Posterior cingulate gyrus (tissue), 11 donors: ENCODE measurements around the gene ARHGAP8.

Experiments
- DNase-seq, 10 donors: peaks; one replicate each; pipeline versions ENCODE4 v3.0.0 to v3.0.0-alpha.2; 2020 to 2021; ENCODE audit warnings: mixed read lengths in 3 of 10
- intact Hi-C: fragments of 100-400 bp; cut with DNase I; formaldehyde crosslinking; loops from one replicate; pipeline ENCODE4 v1.15.1; 2023

ARHGAP8 gene

DNA sequence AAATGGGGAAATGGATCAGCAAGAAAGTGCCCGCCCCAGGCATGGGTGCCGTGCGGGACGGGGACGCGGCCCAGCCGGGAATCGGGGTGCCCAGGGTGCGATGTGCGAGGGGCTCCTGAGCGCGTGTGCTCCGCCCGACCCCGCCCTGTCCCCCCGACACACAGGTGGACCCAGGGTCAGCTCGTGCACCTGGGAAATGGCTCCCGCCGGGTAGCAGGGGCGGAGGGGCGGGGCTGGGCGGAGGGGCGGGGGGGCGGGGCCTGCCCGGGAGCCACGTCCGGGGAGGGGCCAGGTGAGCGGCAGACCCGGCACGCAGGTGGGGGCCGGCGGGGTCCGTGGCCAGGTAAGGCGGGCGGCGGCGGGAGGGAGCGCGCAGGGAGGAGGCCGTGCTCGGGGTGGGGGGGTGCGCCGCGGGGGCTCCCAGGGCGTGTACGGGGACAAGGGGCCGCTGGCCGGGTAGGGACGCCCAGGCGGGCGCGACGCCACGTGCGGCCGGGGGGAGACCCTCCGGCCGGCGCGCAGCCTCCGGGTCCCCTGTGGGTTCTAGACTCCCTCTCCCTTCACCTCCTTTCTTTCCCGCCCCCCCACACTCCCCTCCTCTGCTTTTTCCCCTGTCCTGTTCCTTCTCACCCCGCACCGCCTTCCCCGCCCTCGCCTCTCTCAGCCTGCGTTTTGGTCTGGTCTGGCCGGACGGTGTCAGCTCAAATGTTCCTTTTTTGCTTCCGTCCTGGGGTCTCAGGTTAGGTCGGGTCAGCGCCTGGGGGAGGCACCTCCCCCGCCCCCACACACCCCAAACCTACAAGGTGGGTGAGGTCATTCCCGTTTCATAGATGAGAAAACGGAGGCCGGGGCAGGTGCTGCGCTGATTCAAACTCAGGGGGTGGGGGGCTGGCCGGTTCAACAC is at the start of gene ARHGAP8:
TSS of gene ARHGAP8 (plus strand) at position 291 of the 904 bp plus-strand sequence. CDS start 33,953 bp downstream, outside the sequence.
- peak in 3 of 10 donors; percentile 1 to 71 (median 41) for DNase-seq
- intact Hi-C loops = no loop called here

- intact Hi-C loops = no loop called here
- no peak for DNase-seq
Measured at GRCh38 chr22:44703255-44703870, 49.0 kb upstream of the ARHGAP8 start.

GRCh38 chr22:44704159-44705021 is 48.0 kb upstream of the ARHGAP8 start:
- intact Hi-C loops = no loop called here
- DNase-seq = peak in 1 of 10 donors; percentile 75

DNA sequence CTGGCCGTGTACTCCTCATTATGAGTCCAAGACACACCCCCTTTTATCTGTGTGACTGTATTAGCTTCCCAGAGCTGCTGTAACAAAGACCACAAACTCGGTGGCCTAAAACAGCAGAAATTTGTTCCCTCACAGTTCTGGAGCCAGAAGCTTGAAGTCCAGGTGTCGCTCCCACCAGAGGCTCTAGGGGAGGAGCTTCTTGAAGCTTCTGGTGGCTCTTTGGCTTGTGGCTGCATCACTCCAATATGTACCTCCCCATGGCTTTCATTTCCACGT is 47.4 kb upstream of the ARHGAP8 start:
- intact Hi-C loops = no loop called here
- no peak for DNase-seq

DNA sequence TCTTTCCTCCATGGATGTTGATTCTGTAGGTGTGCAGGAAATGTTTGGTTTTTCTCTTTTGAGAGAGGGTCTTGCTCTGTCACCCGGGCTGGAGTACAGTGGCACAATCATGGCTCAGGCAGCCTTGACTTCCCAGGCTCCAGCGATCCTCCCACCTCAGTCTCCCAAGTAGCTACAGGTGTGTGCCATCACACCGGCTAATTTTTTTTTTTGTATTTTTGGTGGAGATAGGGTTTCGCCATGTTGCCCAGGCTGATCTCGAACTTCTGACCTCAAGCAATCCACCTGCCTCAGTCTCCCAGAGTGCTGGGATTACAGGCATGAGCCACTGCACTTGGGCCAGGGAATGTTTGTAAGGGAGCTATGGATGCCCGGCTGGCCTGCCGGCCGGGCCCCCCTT is 45.9 kb upstream of the ARHGAP8 start:
- intact Hi-C loops = no loop called here
- DNase-seq = no peak

GRCh38 chr22:44707178-44707577 is 45.2 kb upstream of the ARHGAP8 start:
- intact Hi-C loops = no loop called here
- peak in 1 of 10 donors; percentile 71 for DNase-seq

- intact Hi-C loops = no loop called here
- DNase-seq = no peak
Measured at GRCh38 chr22:44707752-44708151, 44.6 kb upstream of the ARHGAP8 start.

GRCh38 chr22:44709881-44710392 is 42.4 kb upstream of the ARHGAP8 start:
- intact Hi-C loops = no loop called here

GRCh38 chr22:44710474-44711240 is 41.7 kb upstream of the ARHGAP8 start:
- intact Hi-C loops = no loop called here
- no peak for DNase-seq

More at GRCh38 chr22:44709881-44710392, 42.4 kb upstream of the ARHGAP8 start:
- no peak for DNase-seq

DNA sequence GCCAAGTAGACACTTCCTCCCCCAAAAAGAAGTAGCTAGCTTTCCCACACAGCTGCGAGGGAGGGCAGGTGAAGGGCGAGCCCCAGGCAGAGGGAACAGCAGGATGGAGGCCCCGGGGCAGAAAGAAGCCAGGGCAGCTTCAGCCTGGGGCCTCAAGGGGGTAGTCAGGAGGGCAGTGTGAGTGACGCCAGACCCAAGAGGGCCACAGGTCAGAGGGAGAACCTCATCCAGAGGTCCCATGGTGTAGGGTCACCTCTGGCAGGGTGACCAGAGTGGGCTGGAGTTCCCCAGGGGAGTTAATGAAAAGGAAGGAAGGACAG is 41.2 kb upstream of the ARHGAP8 start:
- no peak for DNase-seq
- intact Hi-C loops = no loop called here

DNA sequence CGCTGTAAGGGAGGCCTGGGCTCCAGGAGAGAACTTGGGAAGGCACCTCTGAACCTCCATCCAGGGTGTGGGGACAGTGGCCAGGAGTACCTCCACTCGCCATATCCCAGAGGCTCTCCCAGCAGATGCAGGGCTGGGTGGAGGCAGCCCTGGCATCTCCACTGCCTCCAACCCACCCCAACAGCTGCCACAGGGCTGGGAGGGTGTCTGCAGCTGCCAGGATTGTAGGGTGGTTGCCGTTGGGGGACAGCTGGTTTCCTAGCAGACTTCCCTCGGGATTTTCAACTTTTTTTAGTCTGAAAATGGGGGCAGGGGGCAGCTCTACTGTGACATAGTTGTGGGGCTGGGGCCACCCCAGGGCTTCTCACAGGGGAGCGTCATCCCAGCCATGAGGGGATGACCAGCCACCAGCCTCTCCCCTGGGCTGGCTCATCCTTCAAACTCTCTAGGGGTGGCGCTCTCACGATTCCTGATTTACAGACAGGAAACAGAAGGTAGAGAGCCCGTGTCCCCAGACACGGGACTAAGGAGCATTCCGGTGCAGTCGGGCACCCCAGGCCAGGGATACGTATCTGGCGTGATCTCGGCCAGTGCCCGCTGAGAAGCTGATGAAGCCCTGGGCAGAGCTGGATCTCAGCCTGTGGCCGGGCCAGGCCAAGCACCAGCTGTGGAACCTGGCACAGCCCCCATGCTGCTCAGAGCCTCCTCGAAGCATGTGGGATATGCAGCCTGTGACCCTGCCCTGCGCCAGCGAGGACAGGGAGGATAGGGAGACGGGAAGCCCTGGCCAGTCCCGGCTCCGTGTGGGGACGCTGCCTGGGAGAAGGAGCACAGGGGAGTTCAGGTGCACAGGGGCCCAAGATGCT is 40.5 kb upstream of the ARHGAP8 start:
- intact Hi-C loops = no loop called here

GRCh38 chr22:44712962-44713361 is 39.4 kb upstream of the ARHGAP8 start:
- no peak for DNase-seq

More for the DNA sequence above, 40.5 kb upstream of the ARHGAP8 start:
- DNase-seq = peak in 3 of 10 donors; percentile 35 to 94 (median 37)

DNA sequence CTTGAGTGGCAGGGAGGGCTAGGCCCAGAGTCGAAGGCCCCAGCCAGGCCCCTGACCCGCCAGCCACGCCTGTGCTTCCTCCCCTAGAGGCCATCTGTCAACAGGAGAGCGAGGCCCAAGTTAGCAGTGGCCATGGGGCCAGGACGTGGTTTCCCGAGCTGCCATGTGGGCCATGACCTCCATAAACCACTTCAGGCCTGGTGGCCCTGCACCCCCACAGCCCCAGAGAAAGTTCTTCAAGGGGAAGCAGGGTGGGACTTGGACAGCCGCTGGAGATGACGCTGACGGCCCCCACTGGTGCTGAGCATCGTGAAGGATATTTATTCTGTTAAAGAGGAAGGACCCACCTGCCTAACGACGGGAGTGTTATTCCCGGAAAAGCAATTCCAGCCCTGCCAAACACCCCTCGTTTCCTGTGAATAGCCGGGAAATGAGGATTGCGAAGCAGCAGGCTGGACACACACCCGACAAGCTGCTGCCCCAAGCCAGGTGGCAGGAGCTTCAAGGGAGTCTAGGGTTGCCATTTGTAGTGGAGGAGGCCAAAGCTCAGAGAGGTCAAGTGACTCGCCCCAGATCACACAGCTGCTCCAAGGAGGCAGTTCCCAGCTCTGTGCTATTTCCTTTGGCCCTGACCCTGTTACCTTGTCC is 37.5 kb upstream of the ARHGAP8 start:
- no peak for DNase-seq
- intact Hi-C loops = no loop called here

More at GRCh38 chr22:44712962-44713361, 39.4 kb upstream of the ARHGAP8 start:
- intact Hi-C loops = no loop called here

DNA sequence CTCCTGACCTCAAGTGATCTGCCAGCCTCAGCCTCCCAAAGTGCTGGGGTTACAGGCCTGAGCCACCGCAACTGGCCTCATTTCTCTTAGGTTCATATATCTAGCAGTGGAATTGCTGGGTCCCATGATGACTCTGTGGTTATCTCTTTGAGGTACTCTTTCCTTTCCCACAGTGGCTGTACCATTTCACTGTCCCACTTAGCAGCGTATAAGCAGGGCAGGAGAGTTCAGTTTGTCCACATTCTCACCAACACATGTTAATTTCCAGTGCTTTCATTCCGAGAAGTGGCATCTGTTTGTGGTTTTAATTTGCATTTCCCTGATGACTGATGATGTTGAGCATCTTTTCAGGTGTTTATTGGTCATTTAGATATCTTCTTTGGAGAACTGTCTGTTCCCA is 34.0 kb upstream of the ARHGAP8 start:
- intact Hi-C loops = no loop called here
- DNase-seq = no peak

- DNase-seq = no peak
- intact Hi-C loops = no loop called here
Measured at GRCh38 chr22:44719586-44720368, 32.6 kb upstream of the ARHGAP8 start.

GRCh38 chr22:44721213-44721612 is 31.2 kb upstream of the ARHGAP8 start:
- intact Hi-C loops = no loop called here
- no peak for DNase-seq

DNA sequence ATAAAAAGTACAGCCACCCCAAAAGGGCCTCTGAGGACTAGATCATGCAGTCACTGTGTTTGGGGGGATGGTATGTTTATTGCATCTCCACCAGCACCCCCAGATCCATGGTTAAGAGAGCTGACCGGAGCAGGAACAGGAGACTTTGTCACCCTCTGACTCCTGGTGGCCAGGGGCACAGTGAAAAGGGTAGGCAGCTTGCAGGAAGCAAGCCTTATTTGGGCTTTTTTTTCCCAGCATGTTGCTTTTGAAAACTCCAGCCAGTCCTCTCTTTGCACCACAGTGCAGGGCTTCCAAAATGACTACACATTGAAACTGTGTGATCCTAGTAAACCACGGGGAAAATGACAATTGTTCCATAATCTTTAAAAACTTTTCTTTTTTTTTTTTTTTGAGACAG is 29.8 kb upstream of the ARHGAP8 start:
- no peak for DNase-seq
- intact Hi-C loops = no loop called here

DNA sequence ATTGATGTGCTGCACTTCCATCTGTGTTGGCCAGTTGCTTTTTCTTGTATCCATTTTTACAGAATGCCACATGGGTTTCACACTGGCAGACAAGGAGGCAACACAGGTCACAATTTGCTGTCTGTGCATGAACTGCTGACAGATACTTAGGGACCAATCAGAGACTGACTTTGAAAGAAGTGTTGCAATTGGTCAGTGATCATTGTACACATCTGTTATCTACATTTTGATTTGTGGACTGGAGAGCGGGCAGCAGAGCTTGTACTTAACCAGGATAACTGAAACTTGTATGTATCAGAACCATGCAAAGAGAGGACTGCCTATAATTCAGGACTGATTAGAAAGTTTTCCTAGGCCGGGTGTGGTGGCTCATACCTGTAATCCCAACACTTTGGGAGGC is 28.6 kb upstream of the ARHGAP8 start:
- no peak for DNase-seq
- intact Hi-C loops = no loop called here
